HCT116 (cell line): ENCODE results near the gene ATAD3C. TPM values are rescaled to one million over a fixed set of nuclear protein-coding genes. Genes with fewer than 3 reads are reported as not detected.

Source experiments
- ATAC-seq: fragments of 200-7000 bp; cut with Tn5 transposase; 2 replicates; pipeline ENCODE4 v1.9.1; 2020; ENCODE audit warnings: mild to moderate bottlenecking, moderate library complexity
- BruUV-seq: library from RNA; stranded (reverse); fragments of 400-500 nt; replicated peaks from 2 replicates; lab custom pipeline; 2021; lab: Mats Ljungman, UMichigan
- CTCF ChIA-PET: fragments of 300-600 bp; sonication (Branson Sonifier 250); formaldehyde crosslinking; loops from one replicate; lab custom pipeline; 2021; ENCODE audit warnings: antibody characterized with exemption; lab: Charles Lee
- POLR2A ChIA-PET: fragments of 300-600, 350-600 bp; sonication (Branson Sonifier 250); formaldehyde crosslinking; loops from one replicate; lab custom pipeline; 2021; ENCODE audit warnings: antibody characterized with exemption; lab: Charles Lee
- RAD21 ChIA-PET, 2 experiments: fragments of 300-600 bp; sonication (Branson Sonifier 250); formaldehyde crosslinking; loops; one replicate each; lab custom pipeline; 2023; ENCODE audit warnings: low total read pairs in 2 of 2; ENCODE audit not compliant: uncharacterized antibody in 2 of 2, unreplicated experiment in 2 of 2, low non-redundant PET in 1 of 2; lab: Charles Lee
- DNase-seq: peaks from one replicate; pipeline ENCODE4 v3.0.0-alpha.2; 2010; ENCODE audit warnings: low read depth, low spot score
- H2AFZ ChIP-seq: fragments of 200-600 bp; shearing (Covaris generic), sonication (generic); 2 replicates; pipeline ENCODE4 v1.6.1; 2017; ENCODE audit warnings: low read depth, mixed run types, mixed read lengths, antibody characterized with exemption, low read length; ENCODE audit not compliant: poor library complexity, severe bottlenecking
- H3K27ac ChIP-seq: 2 replicates; pipeline ENCODE4 v1.5.1; 2012; ENCODE audit warnings: low read depth, low read length
- H3K27me3 ChIP-seq: fragments of 200-600 bp; sonication (generic); 2 replicates; pipeline ENCODE4 v1.6.1; 2016; ENCODE audit warnings: mixed run types, low read length, mixed read lengths; ENCODE audit not compliant: insufficient read depth
- H3K36me3 ChIP-seq, 2 experiments: fragments of 200-500 bp in 1 of 2; fragments of 200-600 bp in 1 of 2; sonication (Bioruptor generic) in 1 of 2; sonication (generic) in 1 of 2; 2 replicates each; pipeline versions ENCODE4 v1.5.1 to v1.6.1; 2014 to 2016; ENCODE audit warnings: low read length in 2 of 2, inconsistent platforms in 1 of 2, mixed read lengths in 1 of 2, mixed run types in 1 of 2; ENCODE audit not compliant: insufficient read depth in 2 of 2, control insufficient read depth in 1 of 2
- H3K4me1 ChIP-seq, 2 experiments: fragments of 200-600 bp in 1 of 2; sonication (generic) in 1 of 2; 2 replicates each; pipeline versions ENCODE4 v1.5.1 to v1.6.1; 2012 to 2017; ENCODE audit warnings: low read length in 2 of 2, inconsistent platforms in 1 of 2, mild to moderate bottlenecking in 1 of 2, mixed read lengths in 1 of 2, mixed run types in 1 of 2, moderate library complexity in 1 of 2; ENCODE audit not compliant: insufficient read depth in 2 of 2, control insufficient read depth in 1 of 2
- H3K4me2 ChIP-seq: fragments of 200-600 bp; sonication (generic); 2 replicates; pipeline ENCODE4 v1.6.1; 2017; ENCODE audit warnings: mixed run types, low read length, mixed read lengths
- H3K4me3 ChIP-seq, 2 experiments: fragments of 200-600 bp in 1 of 2; sonication (generic) in 1 of 2; replicated peaks in 1 of 2; 2 replicates each; pipeline ENCODE4 v1.5.1; 2011 to 2016; ENCODE audit warnings: low read length in 2 of 2, control low read depth in 1 of 2, low read depth in 1 of 2, mild to moderate bottlenecking in 1 of 2, mixed read lengths in 1 of 2, mixed run types in 1 of 2
- H3K79me2 ChIP-seq: fragments of 200-600 bp; sonication (generic); 2 replicates; pipeline ENCODE4 v1.6.1; 2017; ENCODE audit warnings: mild to moderate bottlenecking, mixed run types, low read length, moderate library complexity, mixed read lengths; ENCODE audit not compliant: insufficient read depth
- H3K9ac ChIP-seq: fragments of 200-600 bp; sonication (generic); 2 replicates; pipeline ENCODE4 v1.6.1; 2016; ENCODE audit warnings: low read length, mixed read lengths
- H3K9me2 ChIP-seq: fragments of 200-600 bp; sonication (generic), shearing (Covaris generic); 2 replicates; pipeline ENCODE4 v1.6.1; 2017; ENCODE audit warnings: mixed run types, mild to moderate bottlenecking, moderate library complexity; ENCODE audit not compliant: insufficient read depth
- H3K9me3 ChIP-seq, 2 experiments: fragments of 200-500 bp in 1 of 2; fragments of 200-600 bp in 1 of 2; sonication (Bioruptor generic) in 1 of 2; sonication (generic) in 1 of 2; 2 replicates each; pipeline ENCODE4 v1.6.1; 2014 to 2017; ENCODE audit warnings: low read length in 2 of 2, mixed read lengths in 2 of 2, inconsistent platforms in 1 of 2, low read depth in 1 of 2, mild to moderate bottlenecking in 1 of 2, mixed run types in 1 of 2, moderate library complexity in 1 of 2; ENCODE audit not compliant: control insufficient read depth in 1 of 2, insufficient read depth in 1 of 2
- H4K20me1 ChIP-seq: fragments of 200-600 bp; sonication (generic), shearing (Covaris generic); 2 replicates; pipeline ENCODE4 v1.6.1; 2017; ENCODE audit warnings: mixed run types, mild to moderate bottlenecking, moderate library complexity; ENCODE audit not compliant: insufficient read depth
- ELF1 ChIP-seq: IDR thresholded peaks from 2 replicates; pipeline ENCODE4 v1.6.1; 2012; ENCODE audit warnings: low read depth, borderline replicate concordance
- EZH2phosphoT487 ChIP-seq: fragments of 200-600 bp; IDR thresholded peaks from 2 replicates; pipeline ENCODE4 v1.6.1; 2018; ENCODE audit warnings: antibody characterized with exemption, borderline replicate concordance
- POLR2A ChIP-seq: IDR thresholded peaks from 2 replicates; pipeline ENCODE4 v1.7.0; 2011; ENCODE audit warnings: borderline replicate concordance; ENCODE audit not compliant: insufficient read depth, insufficient read length; ENCODE audit errors: extremely low read depth
- SP1 ChIP-seq: IDR thresholded peaks from 2 replicates; pipeline ENCODE4 v1.6.1; 2012; ENCODE audit warnings: low read depth
- TCF7L2 ChIP-seq: IDR thresholded peaks from 2 replicates; pipeline ENCODE4 v1.7.0; 2011; ENCODE audit warnings: borderline replicate concordance, inconsistent platforms; ENCODE audit not compliant: insufficient read depth, insufficient read length; ENCODE audit errors: extremely low read depth
- YY1 ChIP-seq: IDR thresholded peaks from 2 replicates; pipeline ENCODE4 v1.6.1; 2011; ENCODE audit warnings: low read length, low read depth, moderate library complexity, mild to moderate bottlenecking; ENCODE audit not compliant: insufficient replicate concordance; ENCODE audit errors: extremely low read depth
- ZBTB33 ChIP-seq: IDR thresholded peaks from 2 replicates; pipeline ENCODE4 v1.6.1; 2011; ENCODE audit warnings: mild to moderate bottlenecking, low read length, moderate library complexity; ENCODE audit not compliant: insufficient replicate concordance; ENCODE audit errors: extremely low read depth
- ZFX ChIP-seq: fragments of 450-650 bp; IDR thresholded peaks from 2 replicates; pipeline ENCODE4 v1.6.1; 2017
- ZNF274 ChIP-seq: fragments of 200-500 bp; sonication (Bioruptor generic); IDR thresholded peaks from 2 replicates; pipeline ENCODE4 v1.6.1; 2014; ENCODE audit warnings: mild to moderate bottlenecking, low read depth, low read length, inconsistent platforms
- intact Hi-C: fragments of 100-400 bp; cut with micrococcal nuclease; formaldehyde crosslinking; loops from 2 replicates; pipeline ENCODE4 v1.10.0; 2022
- total RNA-seq: library from RNA; stranded (reverse); gene quantifications from one replicate; pipeline ENCODE4 v1.2.1, GENCODE V29; 2021; ENCODE audit not compliant: unreplicated experiment

ATAD3C gene
- total RNA-seq, 1 experiment from 2014 or later = 0.61 TPM

GRCh38 chr1:1487701-1488100 is 38.2 kb downstream of the ATAD3C start (continued):
- no peak for TF ChIP-seq EZH2phosphoT487
- no peak for TF ChIP-seq ZBTB33

- Histone ChIP-seq H3K27ac (no peak overlapping the region), H3K9me3 (no peaks in the 10 kb centered on the region; a peak in 1 of 4 replicates), H3K4me1 (no peaks in the 10 kb centered on the region), H3K79me2 (peaks cover 13% of the 10 kb centered on the region; the same call in 1 of the 2 replicates), H3K27me3 (no peaks in the 10 kb centered on the region), H2AFZ (no peak overlapping the region), H3K4me2 (no peak overlapping the region), H4K20me1 (no peaks in the 10 kb centered on the region), H3K36me3 (peaks cover 11 to 60% of the 10 kb centered on the region in 2 experiments; a peak in 3 of 4 replicates), H3K4me3 (no peak overlapping the region), H3K9me2 (no peaks in the 10 kb centered on the region), H3K9ac (no peak overlapping the region)
- CTCF ChIA-PET = no interaction called here
- POLR2A ChIA-PET = no interaction called here
- no peak for DNase-seq
- RAD21 ChIA-PET = no interaction called here
- ATAC-seq = no peak
- no TSS peak for BruUV-seq
- TF ChIP-seq ELF1 = no peak
- no peak for TF ChIP-seq ZFX
- no peak for TF ChIP-seq POLR2A
- TF ChIP-seq ZNF274 = no peak
- TF ChIP-seq SP1 = no peak
- no peak for TF ChIP-seq TCF7L2
- no peak for TF ChIP-seq YY1
- intact Hi-C loops = no loop called here
Measured at GRCh38 chr1:1489231-1489630, 39.7 kb downstream of the ATAD3C start.
